NCI-H69 (cell line): ENCODE data around the gene PPIL1.

Source experiments
- DNase-seq: peaks from one replicate; lab custom pipeline; 2025; lab: John Stamatoyannopoulos, UW

The PPIL1 gene

DNA sequence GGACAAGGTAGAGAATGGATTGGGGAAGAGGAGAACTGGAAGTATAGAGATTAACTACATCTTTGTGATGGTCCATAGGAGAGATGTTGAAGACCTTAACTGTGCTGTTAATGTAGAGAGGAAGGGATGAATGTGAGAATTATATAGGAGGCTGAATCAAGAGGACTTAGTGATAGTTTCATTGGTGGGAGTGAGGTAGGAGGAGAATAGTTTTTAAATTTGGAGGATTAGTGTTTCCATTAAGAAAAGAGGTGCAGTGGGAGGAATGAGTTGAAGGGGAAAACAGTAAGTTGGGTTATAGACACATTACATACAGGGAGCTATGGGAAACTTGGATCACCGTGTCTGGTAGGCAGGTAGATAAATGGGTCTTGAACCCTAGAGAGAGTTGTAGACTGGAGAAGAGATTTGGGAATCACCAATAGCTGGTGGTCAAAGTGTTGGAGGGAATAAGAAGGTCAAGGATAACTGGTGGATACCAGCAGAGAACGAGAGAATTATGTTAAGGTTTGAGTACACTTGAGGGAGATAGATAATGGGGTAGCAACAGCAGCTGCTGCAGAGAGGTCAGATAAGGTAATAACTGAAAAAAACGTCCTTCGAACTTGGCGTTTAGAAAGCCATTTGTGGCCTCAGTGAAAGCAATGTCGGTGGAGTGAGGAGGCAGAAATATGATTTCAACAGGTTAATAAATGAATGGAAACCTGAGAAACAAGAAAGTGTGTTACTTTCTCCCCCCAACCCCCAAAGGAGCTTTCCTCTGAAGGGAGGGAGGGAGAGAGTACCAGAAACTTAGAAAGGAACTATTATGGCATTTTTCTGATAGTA lies 14.3 kb upstream of the PPIL1 start:
- DNase-seq: no peak

DNA sequence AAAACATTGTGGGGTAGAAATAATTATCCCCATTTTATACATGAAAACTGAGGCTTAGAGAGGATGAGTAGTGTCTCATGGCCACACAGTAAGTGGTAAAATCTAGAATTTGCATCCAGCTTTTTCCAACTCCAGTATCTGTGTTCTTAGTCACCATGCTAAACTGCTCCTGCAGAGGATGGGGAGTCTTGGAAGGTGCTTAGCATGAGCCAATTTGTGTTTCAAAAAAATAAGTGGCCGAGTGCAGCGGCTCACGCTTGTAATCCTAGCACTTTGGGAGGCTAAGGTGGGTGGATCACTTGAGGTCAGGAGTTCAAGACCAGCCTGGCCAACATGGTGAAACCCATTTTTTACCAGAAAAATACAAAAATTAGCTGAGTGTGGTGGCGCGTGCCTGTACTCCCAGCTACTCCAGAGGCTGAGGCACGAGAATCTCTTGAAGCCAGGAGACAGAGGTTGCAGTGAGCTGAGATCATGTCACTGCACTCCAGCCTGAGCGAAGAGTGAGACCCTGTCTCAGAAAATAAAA lies 13.6 kb upstream of the PPIL1 start:
- no peak for DNase-seq

GRCh38 chr6:36886950-36887618 lies 12.5 kb upstream of the PPIL1 start:
- DNase-seq: no peak

GRCh38 chr6:36885461-36886401 lies 11.1 kb upstream of the PPIL1 start, which contains the start of gene C6orf89:
C6orf89 (plus strand) TSS chr6:36885952; CDS start chr6:36899445, 13,493 bp downstream.
- DNase-seq: peak; percentile 100

DNA sequence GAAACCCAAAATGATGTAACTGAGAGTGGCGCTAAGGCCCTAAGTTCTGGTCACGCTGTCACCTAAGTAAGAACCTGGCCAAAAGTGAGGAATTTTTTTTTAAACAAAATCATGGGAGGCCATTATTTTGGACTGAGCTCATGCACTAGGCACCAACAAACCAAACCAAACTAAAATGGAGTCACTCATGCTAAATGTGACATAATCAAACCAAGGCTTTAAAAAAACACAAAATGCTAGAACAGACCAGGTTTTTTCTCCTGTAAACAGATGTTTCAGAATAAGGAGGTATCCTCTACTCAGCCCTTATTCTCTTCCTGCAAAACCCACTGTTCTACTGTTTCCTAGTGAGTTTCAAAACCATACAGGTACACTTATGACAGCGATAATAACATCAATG lies 10.0 kb upstream of the PPIL1 start:
- DNase-seq: no peak

DNA sequence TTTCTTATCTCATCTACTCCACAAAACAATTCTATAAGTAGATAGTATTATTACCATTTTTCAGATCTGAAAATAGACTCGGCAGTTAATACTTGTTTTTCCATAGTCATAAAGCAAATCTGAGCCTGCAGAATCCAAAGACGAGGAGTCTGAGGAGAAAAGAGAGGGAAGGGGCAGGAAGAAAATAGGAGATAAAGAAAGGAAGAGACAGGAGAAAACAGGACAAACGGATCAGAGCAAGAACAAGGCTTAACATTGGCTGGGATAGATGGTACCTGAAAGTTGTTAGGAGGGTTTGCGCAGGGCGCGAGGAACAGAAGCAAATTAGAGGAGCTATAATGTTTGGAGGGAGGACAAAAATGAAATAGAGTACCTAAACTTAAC lies 639 bp upstream of the PPIL1 start:
- peak; percentile 50 for DNase-seq

DNA sequence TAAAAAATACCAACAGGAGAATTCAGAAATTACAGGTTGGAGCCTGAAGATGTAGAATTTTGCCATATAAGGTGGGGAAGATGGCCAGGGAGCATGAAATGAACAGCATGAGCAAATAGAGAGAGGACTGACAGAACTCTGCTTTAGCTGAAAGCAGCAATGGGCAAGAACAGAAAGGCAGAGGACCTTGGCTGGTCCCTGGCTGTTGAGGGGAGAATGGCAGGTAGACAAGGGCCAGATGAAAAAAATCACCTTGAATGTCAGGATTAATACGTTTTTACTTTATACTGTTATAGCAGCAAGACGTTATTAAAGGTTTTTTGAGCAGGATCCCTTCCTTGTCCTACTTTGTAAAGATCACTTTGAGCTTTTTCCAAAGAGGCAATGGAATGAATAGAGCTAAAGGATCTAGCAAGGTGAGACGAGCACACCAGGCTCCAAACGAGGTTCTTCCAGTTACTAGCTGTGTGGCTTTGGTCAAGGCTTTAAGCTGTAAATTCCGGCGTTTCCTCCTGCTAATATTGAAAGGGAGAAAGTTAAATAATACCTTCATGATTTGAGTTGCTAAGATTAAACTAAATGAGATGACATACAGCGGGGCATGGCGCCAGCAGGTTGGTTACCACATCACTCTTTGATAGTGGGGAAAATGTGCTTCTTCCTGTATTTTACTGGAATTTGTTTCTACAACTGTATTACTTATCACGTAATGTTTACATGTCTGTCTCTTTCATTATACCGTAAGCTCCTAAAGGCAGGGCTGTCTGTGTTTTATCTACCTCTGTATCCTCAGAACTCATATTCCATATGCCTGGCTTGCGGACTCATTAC lies 776 bp downstream of the PPIL1 start:
- peak; percentile 80 for DNase-seq

GRCh38 chr6:36873115-36873514 lies 1.5 kb downstream of the PPIL1 start:
- DNase-seq: no peak

DNA sequence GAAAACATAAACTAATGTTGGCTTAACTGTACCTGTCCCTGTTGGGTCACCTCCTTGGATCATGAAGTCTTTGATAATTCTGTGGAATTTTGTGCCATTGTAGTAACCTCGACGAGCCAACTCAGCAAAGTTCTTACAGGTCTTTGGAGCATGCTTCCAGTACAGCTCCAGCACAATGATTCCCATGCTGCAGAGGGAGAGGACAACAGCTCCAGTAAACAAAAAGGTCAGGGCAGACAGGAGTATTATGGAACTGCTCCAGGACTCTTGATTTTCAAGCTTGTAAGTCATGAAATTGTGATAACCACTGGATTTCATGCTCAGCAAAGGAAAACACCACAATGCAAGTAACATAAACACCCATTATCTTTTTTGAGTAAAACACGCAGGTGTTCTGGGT lies 2.9 kb downstream of the PPIL1 start:
- DNase-seq: no peak

GRCh38 chr6:36867471-36868224 lies 7.0 kb downstream of the PPIL1 start:
- DNase-seq: no peak

- DNase-seq: peak; percentile 80
Observed at GRCh38 chr6:36865835-36866234, 8.8 kb downstream of the PPIL1 start.

DNA sequence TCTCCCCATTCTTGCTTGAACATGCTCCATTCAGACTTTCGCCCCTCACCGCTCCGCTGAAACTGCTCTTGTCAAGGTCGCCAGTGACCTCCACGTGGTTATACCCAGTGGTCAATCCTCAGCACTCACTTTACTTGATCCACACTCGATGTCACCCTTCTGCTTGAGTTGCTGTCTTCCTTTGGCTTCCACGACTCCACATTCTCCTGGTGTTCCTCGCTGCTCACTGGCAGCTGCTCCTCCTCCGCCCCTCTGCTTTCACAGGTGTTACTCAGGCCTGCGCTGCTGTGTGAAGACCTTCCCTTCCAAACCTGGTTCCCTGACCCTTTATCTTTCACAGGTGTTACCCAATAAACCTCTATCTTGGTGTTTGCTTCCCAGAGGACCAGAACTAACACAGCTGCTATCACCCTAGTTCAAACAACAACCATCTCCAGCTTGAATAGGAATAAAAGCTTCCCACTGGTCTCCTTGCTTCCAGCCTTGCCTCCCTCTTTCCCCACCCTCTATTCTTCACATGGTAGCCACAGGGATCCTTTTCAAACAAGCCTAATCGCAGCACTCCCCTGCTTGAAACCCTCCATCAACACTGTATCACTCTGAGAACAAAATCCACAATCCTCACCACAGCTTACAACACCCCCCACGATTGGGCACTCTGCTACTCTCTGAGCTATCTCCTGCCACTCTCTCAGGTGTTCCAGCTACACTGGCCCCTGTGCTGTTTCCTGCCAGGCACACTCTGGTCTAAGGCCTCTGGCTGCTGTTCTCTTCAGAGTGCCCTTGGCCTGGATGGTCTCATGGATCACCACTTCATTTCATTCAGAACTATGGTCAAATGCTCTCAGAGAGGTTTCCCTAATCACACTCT lies 10.7 kb downstream of the PPIL1 start:
- peak; percentile 94 for DNase-seq

DNA sequence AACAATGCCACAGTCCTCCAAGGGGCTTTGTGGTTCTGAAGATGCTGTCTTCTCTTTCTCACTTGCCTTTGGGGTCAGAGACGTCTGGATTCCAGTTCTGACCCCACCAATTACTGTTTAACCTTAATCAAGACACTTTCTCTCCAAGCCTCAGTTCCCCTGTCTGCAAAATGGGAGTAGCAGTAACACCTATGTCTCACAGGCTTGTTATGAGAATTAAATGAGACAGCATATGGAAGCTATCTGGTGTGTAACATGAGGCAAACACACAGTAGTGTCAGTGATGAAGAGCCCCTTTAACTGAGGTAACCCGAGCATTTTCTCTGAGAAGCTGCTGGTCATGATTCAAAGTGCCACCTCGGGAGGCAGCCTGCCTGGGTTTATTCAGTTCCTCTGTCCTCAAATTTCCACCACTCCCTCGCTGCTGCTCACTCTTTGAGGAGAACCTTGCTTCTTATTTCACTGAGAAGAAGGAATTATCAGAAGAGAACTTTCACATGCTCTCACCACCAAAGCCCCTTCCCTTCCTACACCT lies 11.7 kb downstream of the PPIL1 start:
- no peak for DNase-seq

DNA sequence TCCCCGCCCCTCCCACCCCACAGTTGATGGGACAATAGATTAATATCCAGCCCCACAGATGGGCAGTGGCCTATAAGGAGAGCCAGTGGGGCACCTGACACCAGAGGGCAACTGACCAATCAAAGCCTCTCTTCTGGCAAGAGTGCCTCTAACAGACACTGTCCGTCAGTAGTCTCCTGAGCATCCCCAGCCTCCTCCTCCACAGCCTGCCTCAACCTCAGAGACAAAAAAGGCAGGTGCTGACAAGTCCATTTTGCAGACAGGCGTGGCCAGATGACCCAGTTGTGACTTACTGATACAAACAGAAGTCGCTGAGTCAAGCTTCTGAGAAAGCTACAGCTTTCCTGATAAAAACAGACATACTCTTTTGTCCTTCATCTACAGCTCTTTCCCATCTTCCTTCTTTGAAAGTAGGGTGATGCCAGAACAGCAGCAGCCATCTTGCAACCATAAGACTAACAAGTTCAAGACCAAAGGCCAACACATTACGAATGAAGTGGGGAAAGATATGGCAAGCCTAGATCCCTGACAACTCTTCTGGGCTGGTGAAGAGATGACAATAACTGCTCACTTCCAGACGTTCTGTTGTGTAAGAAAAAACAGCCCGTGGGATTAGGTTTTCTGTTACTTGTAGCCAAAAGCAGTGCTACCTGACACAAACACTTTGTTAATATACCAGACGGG lies 12.3 kb downstream of the PPIL1 start:
- DNase-seq: no peak

DNA sequence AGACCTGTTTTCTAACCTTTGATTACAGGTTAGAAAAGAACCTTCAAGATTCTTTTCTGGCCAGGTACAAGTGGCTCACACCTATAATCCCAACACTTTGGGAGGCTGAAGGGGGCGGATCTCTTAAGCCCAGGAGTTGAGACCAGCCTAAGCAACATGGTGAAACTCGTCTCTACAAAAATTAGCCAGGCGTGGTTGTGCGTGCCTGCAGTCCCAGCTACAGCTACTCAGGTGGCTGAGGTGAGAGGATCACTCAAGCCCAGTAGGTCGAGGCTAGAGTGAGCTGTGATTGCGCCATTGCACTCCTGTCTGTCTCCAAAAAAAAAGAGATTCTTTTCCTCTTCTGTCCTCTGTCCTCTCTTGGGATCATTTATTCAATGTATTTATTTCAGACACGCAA lies 14.5 kb downstream of the PPIL1 start:
- DNase-seq: no peak

- DNase-seq: peak; percentile 40
Observed at GRCh38 chr6:36858407-36858981, 16.1 kb downstream of the PPIL1 start.

- DNase-seq: no peak
Observed at GRCh38 chr6:36857325-36857724, 17.3 kb downstream of the PPIL1 start.

- DNase-seq: peak; percentile 19
Observed at GRCh38 chr6:36856277-36856676, 18.3 kb downstream of the PPIL1 start.
